Measurements from ENCODE around the gene SRRD. TPM values are rescaled to one million over a fixed set of nuclear protein-coding genes. Genes with fewer than 3 reads are reported as not detected.

Gene SRRD, protein sequence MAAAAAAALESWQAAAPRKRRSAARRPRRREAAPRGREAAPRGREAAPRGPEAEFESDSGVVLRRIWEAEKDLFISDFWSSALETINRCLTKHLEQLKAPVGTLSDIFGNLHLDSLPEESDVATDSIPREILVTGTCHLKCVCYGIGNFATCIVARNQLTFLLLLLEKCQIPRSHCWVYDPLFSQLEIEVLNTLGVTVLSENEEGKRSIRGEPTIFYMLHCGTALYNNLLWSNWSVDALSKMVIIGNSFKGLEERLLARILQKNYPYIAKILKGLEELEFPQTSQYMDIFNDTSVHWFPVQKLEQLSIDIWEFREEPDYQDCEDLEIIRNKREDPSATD
- total RNA-seq: 12.7 and 19.9 TPM in 2 replicates

DNA sequence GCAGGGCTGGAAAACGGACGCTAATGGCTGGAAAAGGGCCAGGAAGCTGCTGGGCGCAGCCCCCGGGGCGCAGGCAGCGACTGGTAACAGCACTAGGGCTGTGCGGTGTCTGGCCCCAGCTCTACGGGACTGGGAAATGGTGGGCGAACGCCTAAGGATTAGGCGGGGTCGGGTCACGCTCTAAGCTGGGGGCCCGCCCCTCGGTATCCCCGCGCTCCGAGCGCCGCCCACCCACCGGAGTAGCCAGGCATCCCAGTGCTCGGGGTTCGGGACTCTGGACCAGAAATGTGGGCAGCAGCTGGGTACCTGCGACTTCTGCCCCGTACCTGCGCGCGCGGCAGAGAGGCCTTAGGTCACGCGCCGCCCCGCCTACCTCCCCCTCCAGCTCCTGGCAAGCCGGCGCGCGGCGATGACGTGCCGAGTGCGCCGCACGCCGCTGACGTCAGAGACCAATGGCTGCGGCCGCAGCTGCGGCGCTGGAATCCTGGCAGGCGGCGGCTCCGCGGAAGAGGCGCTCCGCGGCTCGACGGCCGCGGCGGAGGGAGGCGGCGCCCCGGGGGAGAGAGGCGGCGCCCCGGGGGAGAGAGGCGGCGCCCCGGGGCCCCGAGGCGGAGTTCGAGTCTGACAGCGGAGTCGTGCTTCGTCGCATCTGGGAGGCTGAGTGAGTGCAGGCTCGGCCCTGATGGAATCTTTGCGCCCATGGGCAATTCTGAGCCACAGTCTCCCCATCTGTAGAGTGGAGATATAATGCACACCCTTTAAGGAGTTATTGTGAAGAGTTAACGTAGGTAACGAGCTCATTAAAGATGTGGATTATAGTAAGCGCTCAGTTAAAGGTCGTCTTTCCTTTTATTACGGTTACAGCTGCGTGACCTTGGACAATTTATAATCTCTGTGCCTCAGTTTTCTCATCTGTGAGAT, at the start of gene SRRD, which contains the start of gene HPS4:
SRRD (plus strand) TSS at position 439 of the 921 bp plus-strand sequence; CDS start at position 453, 14 bp downstream.
HPS4 (minus strand) TSS at position 345 of the 921 bp plus-strand sequence. CDS start 2,021 bp downstream, outside the sequence.

GRCh38 chr22:26512149-26512793, 28.6 kb downstream of the SRRD start, which contains the start of gene TFIP11:
Gene TFIP11, minus strand, starts transcription at chr22:26512473. Its CDS starts 2,201 bp downstream, at chr22:26510272.

Other genes with a start within 250 kb of the SRRD start
- gene ASPHD2, start 54.6 kb upstream of the SRRD start, total RNA-seq: 4.4 and 5.5 TPM in 2 replicates
- 17.5 and 27.9 TPM in 2 replicates for gene HPS4, start 94 bp upstream of the SRRD start, total RNA-seq
- 18.6 and 32.4 TPM in 2 replicates for gene TFIP11, start 28.6 kb downstream of the SRRD start, total RNA-seq
- gene TPST2, start 106.3 kb downstream of the SRRD start, total RNA-seq: 11.9 and 21.9 TPM in 2 replicates
- not detected in 2 replicates for gene CRYBB1, start 134.2 kb downstream of the SRRD start, total RNA-seq
- not detected in 2 replicates for gene CRYBA4, start 138.1 kb downstream of the SRRD start, total RNA-seq
- gene MIAT, start 173.7 kb downstream of the SRRD start, total RNA-seq: 0.39 and 0.80 TPM in 2 replicates

All from epithelial cell of alveolus of lung (primary cell).